ENCODE results near the gene MTTP. TPM values are rescaled to one million over a fixed set of nuclear protein-coding genes. Genes with fewer than 3 reads are reported as not detected.

Gene MTTP
- total RNA-seq, 1 donor from 2014 or later: 11.1 TPM

DNA sequence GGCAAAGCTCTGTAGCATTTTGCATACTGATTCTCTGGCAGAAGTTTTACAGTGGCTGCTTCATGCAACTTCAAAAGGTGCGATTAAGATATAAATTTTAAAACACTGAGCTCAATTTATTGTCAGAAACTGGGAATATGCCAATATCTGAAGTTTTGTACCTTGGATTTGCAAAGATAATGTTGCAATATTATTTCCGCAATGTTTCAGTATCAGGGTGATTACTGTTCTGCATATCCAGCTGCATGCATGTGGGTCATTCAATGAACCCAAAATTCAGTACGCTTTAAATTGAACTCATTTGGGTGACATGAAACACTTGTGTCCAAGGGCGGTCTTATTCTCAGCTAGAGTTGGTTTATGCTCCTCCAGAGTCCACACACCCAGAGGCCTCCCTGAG lies 37.0 kb upstream of the MTTP start:
- DNase-seq (ENCODE audit: low read depth, low spot score): no peak
- H3K9me3 Mint-ChIP-seq: peaks cover 3% of the 10 kb centered on the region
- TF ChIP-seq, protein P1, sequence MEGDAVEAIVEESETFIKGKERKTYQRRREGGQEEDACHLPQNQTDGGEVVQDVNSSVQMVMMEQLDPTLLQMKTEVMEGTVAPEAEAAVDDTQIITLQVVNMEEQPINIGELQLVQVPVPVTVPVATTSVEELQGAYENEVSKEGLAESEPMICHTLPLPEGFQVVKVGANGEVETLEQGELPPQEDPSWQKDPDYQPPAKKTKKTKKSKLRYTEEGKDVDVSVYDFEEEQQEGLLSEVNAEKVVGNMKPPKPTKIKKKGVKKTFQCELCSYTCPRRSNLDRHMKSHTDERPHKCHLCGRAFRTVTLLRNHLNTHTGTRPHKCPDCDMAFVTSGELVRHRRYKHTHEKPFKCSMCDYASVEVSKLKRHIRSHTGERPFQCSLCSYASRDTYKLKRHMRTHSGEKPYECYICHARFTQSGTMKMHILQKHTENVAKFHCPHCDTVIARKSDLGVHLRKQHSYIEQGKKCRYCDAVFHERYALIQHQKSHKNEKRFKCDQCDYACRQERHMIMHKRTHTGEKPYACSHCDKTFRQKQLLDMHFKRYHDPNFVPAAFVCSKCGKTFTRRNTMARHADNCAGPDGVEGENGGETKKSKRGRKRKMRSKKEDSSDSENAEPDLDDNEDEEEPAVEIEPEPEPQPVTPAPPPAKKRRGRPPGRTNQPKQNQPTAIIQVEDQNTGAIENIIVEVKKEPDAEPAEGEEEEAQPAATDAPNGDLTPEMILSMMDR (conservative IDR thresholded peaks at IDR 0.05): no peak
- no peak overlapping the region for H3K4me3 Mint-ChIP-seq
- H3K36me3 Mint-ChIP-seq (ENCODE audit: low read depth): no peaks in the 10 kb centered on the region
- no peak overlapping the region for H3K27ac Mint-ChIP-seq (ENCODE audit: unreplicated experiment)
- no peaks in the 10 kb centered on the region for H3K27me3 Mint-ChIP-seq (ENCODE audit: low read depth)
- no peaks in the 10 kb centered on the region for H3K4me1 Mint-ChIP-seq

DNA sequence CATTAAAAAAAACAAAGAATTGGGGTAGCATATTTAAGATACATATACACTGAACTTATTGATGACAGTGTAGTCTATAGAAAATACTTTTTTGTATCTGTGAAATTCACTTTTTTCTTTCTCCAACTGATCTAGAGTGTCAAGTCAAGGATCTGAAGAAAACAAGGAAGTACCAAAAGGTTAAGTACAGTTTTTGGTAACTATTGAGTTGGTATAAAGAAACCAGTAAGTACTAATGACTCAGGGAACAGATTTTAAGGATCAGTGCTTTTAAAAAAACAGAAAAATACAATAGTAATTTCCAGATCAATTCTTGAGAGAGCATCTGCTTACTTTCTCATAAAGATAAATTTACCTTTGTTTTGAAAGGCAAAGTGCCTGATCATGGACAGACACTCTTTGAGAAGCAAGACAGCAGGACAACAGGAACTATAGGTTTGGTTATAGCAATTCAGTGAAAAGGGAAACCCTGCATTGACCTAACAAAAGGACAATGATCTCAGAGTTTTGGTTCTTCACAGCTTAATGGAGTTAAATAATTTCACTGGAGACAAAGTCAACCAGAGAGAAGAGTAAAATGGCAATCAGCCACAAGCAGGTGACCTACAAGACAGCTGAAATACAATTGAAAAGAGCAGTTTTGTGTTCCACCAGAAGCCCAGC lies 34.2 kb upstream of the MTTP start:
- no peak for DNase-seq (ENCODE audit: low read depth, low spot score)
- Mint-ChIP-seq H3K36me3 (ENCODE audit: low read depth) (peaks cover 5% of the 10 kb centered on the region), H3K4me3 (no peak overlapping the region), H3K27ac (ENCODE audit: unreplicated experiment) (no peak overlapping the region), H3K9me3 (peaks cover 5% of the 10 kb centered on the region), H3K27me3 (ENCODE audit: low read depth) (no peaks in the 10 kb centered on the region), H3K4me1 (no peaks in the 10 kb centered on the region)
- TF ChIP-seq, protein P1 (conservative IDR thresholded peaks at IDR 0.05): no peak

DNA sequence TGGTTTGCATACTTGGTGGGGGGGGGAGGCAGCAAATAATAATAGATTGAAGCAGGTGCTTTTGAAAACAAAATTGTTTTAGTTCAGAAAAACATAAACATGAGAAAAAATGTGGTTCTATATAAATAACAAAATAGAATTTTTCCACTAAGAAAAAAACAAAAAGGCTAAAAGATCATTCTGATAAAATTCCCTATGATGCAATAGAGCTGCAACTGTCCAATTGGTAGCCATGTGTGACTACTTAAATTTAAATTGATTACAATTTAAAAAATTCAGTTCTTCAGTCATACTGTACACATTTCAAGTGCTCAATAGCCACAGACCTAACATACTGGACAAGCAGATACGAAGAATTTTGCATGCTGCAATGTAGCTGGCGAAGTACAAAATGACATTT lies 21.8 kb upstream of the MTTP start:
- H3K36me3 Mint-ChIP-seq (ENCODE audit: low read depth): no peaks in the 10 kb centered on the region
- H3K9me3 Mint-ChIP-seq: no peaks in the 10 kb centered on the region
- no peaks in the 10 kb centered on the region for H3K4me1 Mint-ChIP-seq
- no peak overlapping the region for H3K27ac Mint-ChIP-seq (ENCODE audit: unreplicated experiment)
- H3K27me3 Mint-ChIP-seq (ENCODE audit: low read depth): no peaks in the 10 kb centered on the region
- TF ChIP-seq, protein P1 (conservative IDR thresholded peaks at IDR 0.05): no peak
- no peak for DNase-seq (ENCODE audit: low read depth, low spot score)
- H3K4me3 Mint-ChIP-seq: no peak overlapping the region

DNA sequence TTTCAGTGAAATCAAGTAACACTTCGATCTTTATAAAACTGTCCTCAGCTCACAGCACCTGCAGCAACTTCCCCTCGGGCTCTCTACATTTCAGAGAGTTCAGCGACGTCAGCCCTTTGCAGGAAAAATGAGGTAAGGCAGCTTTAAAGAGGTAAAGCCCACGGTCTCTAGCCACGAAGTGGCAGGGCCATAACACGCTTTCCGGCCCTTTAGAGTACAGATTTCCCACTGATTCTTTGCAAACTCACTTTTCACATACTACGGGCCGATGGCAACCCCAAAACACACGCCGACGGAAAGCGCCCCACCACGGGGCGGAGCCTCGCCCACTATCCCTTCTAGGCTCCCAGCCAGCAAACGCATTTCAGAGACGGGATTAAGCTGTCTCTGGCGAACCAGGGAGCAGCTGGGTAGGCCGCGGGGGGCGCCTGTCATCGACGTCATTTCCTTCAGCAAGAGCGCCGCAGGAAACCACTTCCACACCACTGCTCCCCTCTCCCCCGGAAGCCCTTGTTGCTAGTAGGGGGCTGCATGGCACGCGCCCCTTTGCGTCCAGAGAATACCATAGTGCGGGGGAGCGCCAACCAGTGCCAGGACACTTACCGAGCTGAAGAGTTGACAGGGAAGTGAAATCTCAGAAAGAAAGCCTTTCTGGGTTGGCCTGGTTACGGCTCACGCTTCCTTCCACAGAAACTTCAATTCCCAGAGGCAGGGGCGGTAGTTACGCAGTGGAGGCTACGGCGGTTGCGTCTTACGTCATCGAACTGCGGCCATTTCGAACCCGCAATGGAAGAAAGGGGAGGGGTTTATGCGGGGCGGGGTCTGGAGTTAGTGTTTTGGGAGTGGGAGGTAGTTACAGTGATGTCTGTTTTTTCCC lies 11.1 kb upstream of the MTTP start, which contains the start of gene TRMT10A:
TSS of gene TRMT10A (minus strand) at position 730 of the 877 bp plus-strand sequence. CDS start 4,701 bp downstream, outside the sequence.
- no peaks in the 10 kb centered on the region for H3K36me3 Mint-ChIP-seq (ENCODE audit: low read depth)
- DNase-seq (ENCODE audit: low read depth, low spot score): peak; percentile 86
- no peaks in the 10 kb centered on the region for H3K9me3 Mint-ChIP-seq
- H3K27ac Mint-ChIP-seq (ENCODE audit: unreplicated experiment): peak within 1 kb of the TSS; percentile 100
- H3K4me3 Mint-ChIP-seq: peak within 1 kb of the TSS; percentile 99
- peaks cover 27% of the 10 kb centered on the region for H3K4me1 Mint-ChIP-seq
- H3K27me3 Mint-ChIP-seq (ENCODE audit: low read depth): peaks cover 6% of the 10 kb centered on the region
- TF ChIP-seq, protein P1 (conservative IDR thresholded peaks at IDR 0.05): no peak

DNA sequence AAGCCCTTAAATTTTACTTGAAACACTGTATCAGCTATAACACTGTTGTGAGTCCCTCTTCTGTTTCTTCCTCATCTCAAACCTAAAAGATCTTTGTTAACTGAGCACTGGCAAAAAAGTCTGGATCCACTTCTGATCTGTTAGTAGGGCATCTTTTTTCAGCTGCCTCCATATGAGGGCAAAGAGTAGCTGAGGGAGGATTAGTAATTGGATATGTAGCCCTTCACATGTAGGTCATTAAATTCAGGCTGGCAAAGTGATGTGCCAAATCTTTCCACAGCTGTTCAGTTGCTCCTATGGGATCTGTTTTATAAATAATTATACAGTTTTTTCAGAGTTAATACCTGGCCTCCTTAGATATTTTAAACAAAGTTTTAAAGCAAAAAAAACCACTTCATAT lies 9.7 kb upstream of the MTTP start:
- no peak for DNase-seq (ENCODE audit: low read depth, low spot score)
- H3K9me3 Mint-ChIP-seq: no peaks in the 10 kb centered on the region
- TF ChIP-seq, protein P1 (conservative IDR thresholded peaks at IDR 0.05): no peak
- peaks cover 27% of the 10 kb centered on the region for H3K4me1 Mint-ChIP-seq
- peak overlapping the region; percentile 99 for H3K4me3 Mint-ChIP-seq
- H3K27me3 Mint-ChIP-seq (ENCODE audit: low read depth): peaks cover 8% of the 10 kb centered on the region
- no peak overlapping the region for H3K27ac Mint-ChIP-seq (ENCODE audit: unreplicated experiment)
- no peaks in the 10 kb centered on the region for H3K36me3 Mint-ChIP-seq (ENCODE audit: low read depth)

Data from neural crest cell (in vitro differentiated cells).